Neural progenitor cell (in vitro differentiated cells): Measurements from ENCODE around the gene KCNQ1. TPM values are rescaled to one million over a fixed set of nuclear protein-coding genes. Genes with fewer than 3 reads are reported as not detected.

Source experiments
- DNase-seq: peaks from one replicate; pipeline ENCODE4 v3.0.0-alpha.2; 2016; ENCODE audit warnings: low spot score
- H2AFZ ChIP-seq: fragments of 200-600 bp; sonication (generic); replicated peaks from 2 replicates; pipeline ENCODE4 v1.6.1; 2016; ENCODE audit warnings: antibody characterized with exemption
- H3F3A ChIP-seq: fragments of 200-600 bp; sonication (generic); 2 replicates; pipeline ENCODE4 v1.6.1; 2016; ENCODE audit warnings: antibody characterized with exemption, low read depth
- H3K27ac ChIP-seq: fragments of 200-600 bp; sonication (generic); 2 replicates; pipeline ENCODE4 v1.5.1; 2016; ENCODE audit warnings: mild to moderate bottlenecking
- H3K27me3 ChIP-seq: fragments of 200-600 bp; sonication (generic); 2 replicates; pipeline ENCODE4 v1.6.1; 2016; ENCODE audit warnings: mild to moderate bottlenecking, moderate library complexity
- H3K36me3 ChIP-seq: fragments of 200-600 bp; sonication (generic); 2 replicates; pipeline ENCODE4 v1.5.1; 2016
- H3K4me1 ChIP-seq: fragments of 200-600 bp; sonication (generic); 2 replicates; pipeline ENCODE4 v1.6.1; 2016; ENCODE audit warnings: mixed run types
- H3K4me2 ChIP-seq: fragments of 200-600 bp; sonication (generic); 2 replicates; pipeline ENCODE4 v1.6.1; 2016
- H3K4me3 ChIP-seq: fragments of 200-600 bp; sonication (generic); 2 replicates; pipeline ENCODE4 v1.5.1; 2016
- H3K79me2 ChIP-seq: fragments of 200-600 bp; sonication (generic); 2 replicates; pipeline ENCODE4 v1.6.1; 2016; ENCODE audit warnings: low read depth
- H3K9ac ChIP-seq: fragments of 200-600 bp; sonication (generic); 2 replicates; pipeline ENCODE4 v1.6.1; 2016
- H3K9me3 ChIP-seq: fragments of 200-600 bp; sonication (generic); 2 replicates; pipeline ENCODE4 v1.5.1; 2016; ENCODE audit warnings: low read depth
- H4K20me1 ChIP-seq: fragments of 200-600 bp; sonication (generic); 2 replicates; pipeline ENCODE4 v1.6.1; 2016; ENCODE audit warnings: low read depth
- H3K27ac Mint-ChIP-seq: 3 replicates; pipeline ENCODE4 v1.8.0; 2021; ENCODE audit warnings: mixed read lengths
- H3K27me3 Mint-ChIP-seq: 2 replicates; pipeline ENCODE4 v1.8.0; 2022; ENCODE audit warnings: low read depth, mild to moderate bottlenecking, inconsistent platforms, moderate library complexity, mixed read lengths; ENCODE audit not compliant: insufficient read depth
- H3K36me3 Mint-ChIP-seq: 3 replicates; pipeline ENCODE4 v1.8.0; 2021; ENCODE audit warnings: mixed read lengths
- H3K4me1 Mint-ChIP-seq: 3 replicates; pipeline ENCODE4 v1.8.0; 2021; ENCODE audit warnings: mixed read lengths
- H3K4me3 Mint-ChIP-seq: 3 replicates; pipeline ENCODE4 v1.8.0; 2021; ENCODE audit warnings: mild to moderate bottlenecking, moderate library complexity, mixed read lengths
- H3K9me3 Mint-ChIP-seq: 3 replicates; pipeline ENCODE4 v1.8.0; 2020; ENCODE audit warnings: mixed read lengths
- EZH2 ChIP-seq: fragments of 200-600 bp; sonication (generic); IDR thresholded peaks from 2 replicates; pipeline ENCODE4 v1.6.1; 2017; ENCODE audit warnings: antibody characterized with exemption, mild to moderate bottlenecking, moderate library complexity
- EZH2phosphoT487 ChIP-seq: fragments of 200-600 bp; sonication (generic); IDR thresholded peaks from 2 replicates; pipeline ENCODE4 v1.6.1; 2017; ENCODE audit warnings: antibody characterized with exemption
- total RNA-seq: library from RNA; depleted of rRNA; stranded (reverse); fragments of >200 nt; gene quantifications from 2 replicates; pipeline ENCODE4 v1.2.3, GENCODE V29; 2015; ENCODE audit warnings: low replicate concordance
- TF ChIP-seq, protein P1 (sequence below): fragments of 200-600 bp; sonication (generic); IDR thresholded peaks from 2 replicates; pipeline ENCODE4 v1.5.1; 2017; ENCODE audit warnings: antibody characterized with exemption, mild to moderate bottlenecking

The KCNQ1 gene
- total RNA-seq, 1 donor from 2014 or later: 0.11 TPM

DNA sequence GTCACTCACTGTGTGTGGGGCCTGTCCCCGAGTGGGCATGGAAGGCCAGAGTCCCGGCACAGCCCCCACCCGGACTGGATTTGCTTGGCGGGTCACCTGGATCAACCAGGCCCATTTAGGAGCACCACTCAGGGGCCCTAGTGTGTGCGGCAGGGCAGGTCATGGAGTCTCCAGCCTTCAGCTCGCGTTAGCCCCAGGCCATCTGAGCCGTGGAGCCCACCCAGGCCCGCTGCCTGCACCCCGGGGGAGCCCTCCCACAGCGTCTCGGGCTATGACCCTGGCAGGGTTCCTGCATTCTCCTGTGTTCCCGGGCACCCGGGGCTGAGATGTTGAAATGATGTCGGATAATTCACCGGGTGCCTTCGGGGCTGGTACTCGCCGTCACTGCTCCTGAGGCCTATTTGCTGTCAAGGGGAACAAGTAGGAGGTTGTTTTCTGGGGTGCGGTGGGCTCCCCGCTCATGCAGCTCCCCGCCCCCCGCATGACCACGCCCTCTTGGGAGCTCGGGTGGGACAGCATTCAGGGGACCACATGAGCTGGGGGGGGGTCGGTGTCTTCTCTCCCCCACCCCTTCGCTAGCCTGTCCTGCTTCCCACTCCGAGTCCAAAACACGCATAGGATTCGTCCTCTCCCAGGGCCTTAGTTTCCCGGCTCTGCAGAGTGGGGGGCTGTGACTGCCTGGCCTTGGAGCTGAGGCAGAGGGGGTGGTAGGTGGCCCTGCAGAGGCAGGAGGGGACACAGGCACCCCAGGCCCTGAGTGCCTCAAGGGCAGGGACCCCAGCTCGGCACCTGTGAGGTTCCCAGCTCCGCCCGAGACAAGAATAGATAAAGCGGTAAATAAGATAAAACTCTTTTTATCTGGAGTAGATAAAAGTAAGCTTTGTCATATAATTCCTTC, 77.2 kb downstream of the KCNQ1 start:
- no peaks in the 10 kb centered on the region for H3F3A ChIP-seq
- no peak overlapping the region for H3K9ac ChIP-seq
- no peaks in the 10 kb centered on the region for H3K9me3 Mint-ChIP-seq
- no peak overlapping the region for H2AFZ ChIP-seq
- no peak overlapping the region for H3K4me3 Mint-ChIP-seq
- H4K20me1 ChIP-seq: no peaks in the 10 kb centered on the region
- no peaks in the 10 kb centered on the region for H3K36me3 Mint-ChIP-seq
- H3K4me1 Mint-ChIP-seq: peaks cover 12% of the 10 kb centered on the region
- TF ChIP-seq, protein P1, sequence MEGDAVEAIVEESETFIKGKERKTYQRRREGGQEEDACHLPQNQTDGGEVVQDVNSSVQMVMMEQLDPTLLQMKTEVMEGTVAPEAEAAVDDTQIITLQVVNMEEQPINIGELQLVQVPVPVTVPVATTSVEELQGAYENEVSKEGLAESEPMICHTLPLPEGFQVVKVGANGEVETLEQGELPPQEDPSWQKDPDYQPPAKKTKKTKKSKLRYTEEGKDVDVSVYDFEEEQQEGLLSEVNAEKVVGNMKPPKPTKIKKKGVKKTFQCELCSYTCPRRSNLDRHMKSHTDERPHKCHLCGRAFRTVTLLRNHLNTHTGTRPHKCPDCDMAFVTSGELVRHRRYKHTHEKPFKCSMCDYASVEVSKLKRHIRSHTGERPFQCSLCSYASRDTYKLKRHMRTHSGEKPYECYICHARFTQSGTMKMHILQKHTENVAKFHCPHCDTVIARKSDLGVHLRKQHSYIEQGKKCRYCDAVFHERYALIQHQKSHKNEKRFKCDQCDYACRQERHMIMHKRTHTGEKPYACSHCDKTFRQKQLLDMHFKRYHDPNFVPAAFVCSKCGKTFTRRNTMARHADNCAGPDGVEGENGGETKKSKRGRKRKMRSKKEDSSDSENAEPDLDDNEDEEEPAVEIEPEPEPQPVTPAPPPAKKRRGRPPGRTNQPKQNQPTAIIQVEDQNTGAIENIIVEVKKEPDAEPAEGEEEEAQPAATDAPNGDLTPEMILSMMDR: no peak
- TF ChIP-seq EZH2phosphoT487 (no peak), EZH2 (no peak)
- H3K27me3 Mint-ChIP-seq: peaks cover 10% of the 10 kb centered on the region
- peaks cover 45% of the 10 kb centered on the region for H3K27me3 ChIP-seq
- no peak overlapping the region for H3K27ac Mint-ChIP-seq
- H3K4me2 ChIP-seq: no peak overlapping the region
- H3K9me3 ChIP-seq: no peaks in the 10 kb centered on the region
- no peaks in the 10 kb centered on the region for H3K36me3 ChIP-seq
- H3K4me1 ChIP-seq: no peaks in the 10 kb centered on the region
- peak; percentile 1 for DNase-seq
- no peaks in the 10 kb centered on the region for H3K79me2 ChIP-seq
- no peak overlapping the region for H3K4me3 ChIP-seq
- H3K27ac ChIP-seq: no peak overlapping the region

DNA sequence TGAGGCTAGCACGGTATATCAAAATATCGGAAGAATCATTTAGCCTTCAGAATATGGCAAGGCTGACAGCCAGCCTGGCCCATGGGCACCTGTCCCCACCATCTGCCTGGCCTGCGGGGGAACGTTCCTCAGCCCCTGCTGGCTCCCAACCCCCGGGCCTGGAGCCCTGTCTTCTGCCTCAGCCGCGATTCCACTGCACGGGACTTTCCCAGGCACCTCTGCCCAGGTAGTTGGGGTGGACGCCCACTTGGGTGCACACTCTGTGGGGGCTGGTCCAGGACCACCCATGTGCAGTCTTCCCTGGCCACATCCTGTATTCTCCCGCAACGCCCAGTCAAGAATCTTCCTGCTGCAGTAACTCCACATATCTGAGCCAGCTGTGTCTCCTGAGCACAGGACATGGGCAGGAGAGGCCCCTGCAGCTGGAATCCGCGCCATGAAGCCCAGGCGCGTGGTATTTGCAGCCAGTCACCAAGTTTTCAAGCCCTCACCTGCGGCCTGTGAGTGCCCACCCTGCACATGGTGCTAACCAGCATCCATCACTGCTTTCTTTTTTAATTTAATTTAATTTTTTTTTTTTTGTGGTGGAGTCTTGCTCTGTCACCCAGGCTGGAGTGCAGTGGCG, 77.9 kb downstream of the KCNQ1 start:
- Mint-ChIP-seq H3K4me3 (no peak overlapping the region), H3K27ac (peak overlapping the region; percentile 76), H3K4me1 (peaks cover 12% of the 10 kb centered on the region), H3K9me3 (no peaks in the 10 kb centered on the region), H3K27me3 (peaks cover 10% of the 10 kb centered on the region), H3K36me3 (no peaks in the 10 kb centered on the region)
- Histone ChIP-seq H3F3A (no peaks in the 10 kb centered on the region), H2AFZ (no peak overlapping the region), H3K4me2 (no peak overlapping the region), H3K4me1 (no peaks in the 10 kb centered on the region), H3K79me2 (no peaks in the 10 kb centered on the region), H3K27me3 (peaks cover 44% of the 10 kb centered on the region), H3K9ac (no peak overlapping the region), H4K20me1 (no peaks in the 10 kb centered on the region), H3K27ac (no peak overlapping the region), H3K36me3 (no peaks in the 10 kb centered on the region), H3K4me3 (no peak overlapping the region), H3K9me3 (no peaks in the 10 kb centered on the region)
- peak; percentile 1 for DNase-seq
- TF ChIP-seq EZH2phosphoT487 (no peak), EZH2 (no peak)
- TF ChIP-seq, protein P1: no peak

DNA sequence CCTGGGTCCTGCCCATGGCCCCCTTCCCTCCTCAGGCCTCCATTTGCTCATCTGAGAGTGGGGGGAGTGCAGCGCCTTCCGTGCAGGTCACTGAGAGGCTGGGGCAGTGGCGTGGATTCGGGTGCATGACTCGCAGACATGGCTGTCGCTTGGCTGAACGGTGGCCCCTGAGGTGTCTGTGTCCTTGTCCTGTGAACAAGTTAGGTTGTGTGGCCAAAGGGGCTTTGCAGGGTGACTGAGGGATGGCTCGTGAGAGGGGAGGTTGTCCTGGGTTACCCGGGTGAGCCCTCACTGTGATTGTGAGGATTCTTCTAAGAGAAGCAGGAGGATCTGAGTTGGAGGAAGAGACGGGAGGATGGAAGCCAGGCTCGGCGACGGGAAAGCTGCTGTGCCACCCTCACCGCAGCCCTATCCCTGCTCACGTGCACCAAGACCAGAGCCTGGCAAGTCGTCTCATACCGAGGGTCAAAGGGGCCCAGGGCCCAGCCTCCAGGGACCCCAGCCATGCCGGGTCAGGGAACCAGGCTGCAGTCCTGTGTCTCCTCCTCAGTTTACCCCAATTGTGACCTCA, 79.1 kb downstream of the KCNQ1 start:
- H3K79me2 ChIP-seq: no peaks in the 10 kb centered on the region
- peak; percentile 1 for DNase-seq
- Mint-ChIP-seq H3K27me3 (peaks cover 10% of the 10 kb centered on the region), H3K27ac (no peak overlapping the region), H3K36me3 (no peaks in the 10 kb centered on the region), H3K9me3 (no peaks in the 10 kb centered on the region), H3K4me3 (no peak overlapping the region), H3K4me1 (peaks cover 12% of the 10 kb centered on the region)
- H3K36me3 ChIP-seq: no peaks in the 10 kb centered on the region
- no peaks in the 10 kb centered on the region for H3K4me1 ChIP-seq
- no peak overlapping the region for H3K4me3 ChIP-seq
- H3K27me3 ChIP-seq: peaks cover 51% of the 10 kb centered on the region
- no peak for TF ChIP-seq EZH2
- no peak overlapping the region for H2AFZ ChIP-seq
- H4K20me1 ChIP-seq: no peaks in the 10 kb centered on the region
- H3K27ac ChIP-seq: no peak overlapping the region
- no peak overlapping the region for H3K4me2 ChIP-seq
- no peaks in the 10 kb centered on the region for H3F3A ChIP-seq
- H3K9ac ChIP-seq: no peak overlapping the region
- H3K9me3 ChIP-seq: no peaks in the 10 kb centered on the region
